Inferior parietal cortex (tissue), 1 donor: ENCODE data around the gene CMTR2.
"Not testable (repeated sequence)": the region's sequence is repeated elsewhere in the genome, so short reads cannot be mapped to it uniquely, and the experiment has no call there.

Experiments used
- DNase-seq: peaks from one replicate; pipeline ENCODE4 v3.0.0-alpha.2; 2016; ENCODE audit errors: extremely low spot score

CMTR2 gene, protein sequence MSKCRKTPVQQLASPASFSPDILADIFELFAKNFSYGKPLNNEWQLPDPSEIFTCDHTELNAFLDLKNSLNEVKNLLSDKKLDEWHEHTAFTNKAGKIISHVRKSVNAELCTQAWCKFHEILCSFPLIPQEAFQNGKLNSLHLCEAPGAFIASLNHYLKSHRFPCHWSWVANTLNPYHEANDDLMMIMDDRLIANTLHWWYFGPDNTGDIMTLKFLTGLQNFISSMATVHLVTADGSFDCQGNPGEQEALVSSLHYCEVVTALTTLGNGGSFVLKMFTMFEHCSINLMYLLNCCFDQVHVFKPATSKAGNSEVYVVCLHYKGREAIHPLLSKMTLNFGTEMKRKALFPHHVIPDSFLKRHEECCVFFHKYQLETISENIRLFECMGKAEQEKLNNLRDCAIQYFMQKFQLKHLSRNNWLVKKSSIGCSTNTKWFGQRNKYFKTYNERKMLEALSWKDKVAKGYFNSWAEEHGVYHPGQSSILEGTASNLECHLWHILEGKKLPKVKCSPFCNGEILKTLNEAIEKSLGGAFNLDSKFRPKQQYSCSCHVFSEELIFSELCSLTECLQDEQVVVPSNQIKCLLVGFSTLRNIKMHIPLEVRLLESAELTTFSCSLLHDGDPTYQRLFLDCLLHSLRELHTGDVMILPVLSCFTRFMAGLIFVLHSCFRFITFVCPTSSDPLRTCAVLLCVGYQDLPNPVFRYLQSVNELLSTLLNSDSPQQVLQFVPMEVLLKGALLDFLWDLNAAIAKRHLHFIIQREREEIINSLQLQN

DNA sequence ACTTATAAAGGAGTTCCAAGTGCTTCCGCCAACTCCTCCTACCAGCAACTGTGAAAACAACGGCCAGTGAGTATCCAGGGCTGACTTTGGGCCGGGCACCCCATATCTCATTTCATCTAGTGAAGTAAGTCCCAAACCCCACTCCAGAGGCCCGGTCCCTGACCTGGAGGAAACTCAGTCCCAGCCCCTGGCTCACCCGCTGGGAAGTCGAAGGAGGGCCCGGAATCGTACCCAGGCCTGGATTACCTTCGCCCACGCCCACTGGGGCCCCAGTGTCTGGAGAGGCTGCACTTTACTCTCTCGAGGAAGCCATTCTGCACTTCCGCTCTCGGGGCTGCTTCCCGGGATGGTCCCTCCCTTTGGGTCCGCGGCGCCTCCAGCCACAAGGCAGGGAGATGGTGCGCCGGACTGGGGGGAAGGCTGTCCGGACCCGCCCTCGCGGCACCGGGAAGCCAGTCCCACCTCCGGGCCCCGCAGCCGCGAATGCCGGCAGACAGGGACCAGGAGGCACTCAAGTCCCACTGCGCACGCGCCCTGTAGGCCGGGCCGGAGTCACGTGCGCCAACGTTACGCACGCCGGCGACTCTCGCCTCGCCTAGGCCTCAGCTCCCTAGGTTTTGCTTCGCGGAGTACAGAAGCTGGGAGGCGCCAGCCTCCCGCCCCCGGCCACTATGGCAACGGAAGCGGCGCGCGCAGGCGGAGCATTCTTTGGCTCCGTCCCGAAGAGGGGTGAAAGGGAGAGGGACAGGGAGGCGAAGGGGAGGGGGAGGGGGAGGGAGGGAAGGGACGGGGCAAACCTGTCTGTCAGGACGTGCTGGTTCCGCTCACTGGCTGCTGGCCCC, at the start of gene CMTR2:
Gene CMTR2 (minus strand): TSS at position 513 of the 842 bp plus-strand sequence. CDS start 3,482 bp downstream, outside the sequence.
- peak; percentile 98 for DNase-seq

DNA sequence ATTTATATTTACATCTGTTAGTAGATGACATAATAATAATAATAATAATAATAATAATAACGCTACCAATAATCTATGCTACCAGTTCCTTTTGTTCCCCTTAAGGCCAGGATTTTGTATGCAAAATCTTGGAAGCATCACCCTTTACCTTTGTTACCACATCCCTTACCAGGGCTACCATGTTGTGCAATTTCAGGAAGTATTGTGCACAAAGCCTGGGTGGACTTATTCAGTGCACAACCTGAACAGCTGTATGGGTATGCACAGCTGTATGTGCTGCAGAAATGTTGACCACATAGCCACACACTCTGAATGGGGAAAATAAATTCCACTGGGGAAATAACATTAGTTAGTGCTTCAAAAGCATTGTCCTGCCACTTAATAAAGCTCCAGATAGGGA, 49.4 kb upstream of the CMTR2 start:
- DNase-seq, result no peak

DNA sequence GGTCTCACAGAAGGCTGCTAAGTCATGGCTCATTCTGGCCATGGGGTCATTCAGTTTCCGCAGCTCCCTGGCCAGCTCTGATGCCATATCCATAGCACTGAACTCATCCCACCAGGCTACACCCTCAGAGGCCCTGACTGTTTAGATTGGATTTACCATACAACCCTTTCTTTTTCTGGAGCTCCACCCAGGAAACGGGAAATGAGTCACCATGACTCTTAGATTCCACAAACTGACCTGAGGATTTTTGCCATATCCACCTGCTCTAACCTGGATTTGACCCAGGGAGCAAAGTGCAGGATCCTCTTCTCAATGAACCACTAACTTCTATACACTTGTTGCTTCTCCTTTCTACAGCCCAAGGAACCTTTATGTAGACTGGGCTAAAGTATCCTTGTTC, 49.0 kb upstream of the CMTR2 start:
- DNase-seq, result no peak

DNA sequence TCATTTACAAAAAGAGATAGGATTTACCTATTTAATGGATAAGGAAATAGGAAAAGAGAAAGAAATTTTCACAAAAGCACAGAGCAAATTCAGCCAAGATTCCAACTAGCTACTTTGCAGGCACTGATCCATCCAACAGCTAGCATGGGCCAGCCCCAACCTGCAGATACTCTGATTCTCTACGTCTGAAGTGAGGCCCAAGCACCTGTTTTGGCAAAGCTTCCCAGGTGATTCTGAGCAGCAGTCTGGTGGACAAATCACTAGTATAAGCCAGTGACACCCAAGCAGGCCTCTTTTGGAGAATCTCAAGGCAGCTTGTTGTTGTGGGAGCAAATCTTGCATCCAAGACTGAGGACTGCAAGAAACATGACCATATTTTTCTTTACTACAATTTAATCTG, 48.4 kb upstream of the CMTR2 start:
- DNase-seq, result no peak

DNA sequence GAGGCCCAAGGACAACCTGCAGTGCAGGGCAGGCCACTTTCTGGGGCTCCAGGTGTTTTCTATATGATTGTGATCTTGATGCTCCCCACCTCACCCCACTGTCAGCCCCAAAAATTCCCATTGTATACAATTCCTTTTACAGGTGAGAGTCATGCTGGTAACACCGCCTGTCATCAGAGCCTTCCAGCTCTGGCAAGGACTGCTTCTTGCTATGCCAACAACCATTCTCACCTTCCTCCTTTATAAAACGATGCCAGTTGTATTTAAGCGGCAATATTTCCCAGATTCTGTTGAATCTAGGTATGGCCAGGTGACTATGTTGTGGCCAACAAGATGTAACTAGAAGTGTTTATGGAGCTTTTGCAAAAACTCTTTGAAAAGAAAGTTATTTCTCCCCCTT, 38.9 kb upstream of the CMTR2 start:
- no peak for DNase-seq

DNA sequence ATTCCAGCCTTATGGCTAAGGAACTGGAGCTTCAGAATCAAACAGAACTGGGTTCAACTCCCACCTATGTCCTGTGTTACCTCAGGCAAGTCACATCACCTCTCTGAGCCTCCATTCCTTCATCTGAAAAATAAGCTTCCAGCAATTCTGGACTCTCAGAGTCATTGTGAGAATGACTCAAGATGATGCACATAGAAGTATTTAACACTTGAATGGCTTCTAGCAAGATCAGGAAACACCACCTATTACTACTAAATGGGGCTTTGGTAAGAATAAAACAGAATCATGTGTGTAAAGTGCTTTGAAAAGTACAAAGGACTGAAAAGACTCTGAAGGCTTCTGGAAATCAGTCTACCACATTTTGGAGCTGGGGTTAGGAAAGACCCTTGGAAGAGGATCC, 38.5 kb upstream of the CMTR2 start:
- DNase-seq, result no peak

DNA sequence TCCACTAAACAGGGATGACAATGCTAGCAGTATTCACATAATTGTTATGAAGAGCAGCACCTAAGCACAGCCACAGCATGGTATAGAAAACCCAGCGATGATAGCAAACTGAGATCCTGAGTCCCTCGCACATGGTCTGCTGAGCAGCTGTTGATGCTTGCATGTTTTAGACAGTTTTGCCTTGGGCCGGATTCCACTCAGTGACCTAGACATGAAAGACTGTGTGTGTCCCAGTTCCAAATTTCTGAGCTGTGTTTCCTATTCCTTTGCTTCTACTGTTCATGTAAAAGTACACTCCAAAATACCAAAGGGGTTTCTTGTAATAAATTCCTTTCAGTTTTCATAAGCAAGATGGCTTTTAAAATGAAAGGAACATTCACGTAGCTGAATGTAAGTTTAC, 30.8 kb upstream of the CMTR2 start:
- no peak for DNase-seq

DNA sequence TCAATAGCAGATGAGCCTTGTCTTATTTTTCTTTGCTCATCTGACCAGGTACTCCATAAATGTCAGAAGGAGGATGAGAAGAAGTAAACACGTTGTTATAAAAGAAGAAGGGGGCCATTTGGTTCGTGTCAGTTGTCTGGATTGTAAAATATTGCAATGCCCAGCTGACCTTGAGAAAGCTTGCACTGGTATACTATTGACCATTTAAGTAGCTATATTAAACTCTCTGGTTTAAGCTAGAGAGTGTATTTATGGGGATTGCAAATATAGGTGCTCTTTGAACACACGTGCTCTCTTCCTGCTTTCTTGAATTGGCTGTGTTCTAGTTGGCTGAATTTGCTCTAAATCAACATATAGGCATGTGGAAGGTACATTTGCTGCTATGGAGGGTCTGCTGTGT, 26.1 kb upstream of the CMTR2 start:
- no peak for DNase-seq

DNA sequence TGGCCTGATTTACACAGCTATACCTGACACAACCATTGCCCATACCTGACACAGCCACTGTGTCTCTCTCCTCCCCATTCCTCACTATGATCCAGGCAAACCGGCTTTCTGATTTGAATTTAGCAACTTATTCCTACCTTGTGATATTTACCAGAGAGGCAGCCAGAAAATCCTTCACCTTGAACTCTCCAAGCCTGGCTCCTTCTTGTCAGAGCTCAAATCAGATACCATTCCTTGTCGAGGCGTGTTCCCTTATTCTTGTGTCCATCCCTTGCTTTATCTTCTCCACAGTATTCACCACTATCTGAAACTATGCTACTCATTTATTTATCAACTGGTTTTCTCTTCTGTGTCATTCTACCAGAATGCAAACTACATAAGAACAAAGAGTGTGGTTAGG, 24.4 kb upstream of the CMTR2 start:
- DNase-seq, result not testable (repeated sequence)

DNA sequence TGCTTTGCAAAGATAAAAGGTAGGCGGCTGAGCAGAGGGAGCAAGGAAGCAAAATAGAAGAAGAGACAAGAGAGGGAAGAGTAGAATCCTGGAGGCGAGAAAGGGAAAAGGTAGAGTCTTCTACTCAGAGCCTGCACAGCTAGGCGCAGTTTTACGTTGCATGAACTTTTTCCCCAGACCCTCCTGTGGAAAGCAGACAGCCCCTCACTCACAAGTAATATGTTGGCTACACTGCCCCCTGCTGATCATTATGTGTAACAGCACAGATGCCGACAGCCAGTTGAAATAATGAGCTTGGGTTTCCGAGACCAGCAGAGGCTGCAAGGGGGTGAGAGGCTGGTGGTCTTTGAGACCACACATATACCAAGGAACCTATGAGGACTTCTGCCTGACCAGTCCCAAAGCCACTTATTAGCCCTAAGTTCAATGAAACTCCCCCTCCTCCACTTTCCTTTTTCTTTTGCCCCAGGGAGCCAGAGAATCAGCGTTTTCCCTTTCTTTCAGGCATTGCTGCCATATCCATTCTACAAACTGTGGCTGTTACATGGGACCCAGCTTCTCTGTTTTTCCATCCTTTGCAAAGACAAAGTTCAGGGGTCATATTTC, 22.5 kb upstream of the CMTR2 start:
- DNase-seq, result peak; percentile 63

DNA sequence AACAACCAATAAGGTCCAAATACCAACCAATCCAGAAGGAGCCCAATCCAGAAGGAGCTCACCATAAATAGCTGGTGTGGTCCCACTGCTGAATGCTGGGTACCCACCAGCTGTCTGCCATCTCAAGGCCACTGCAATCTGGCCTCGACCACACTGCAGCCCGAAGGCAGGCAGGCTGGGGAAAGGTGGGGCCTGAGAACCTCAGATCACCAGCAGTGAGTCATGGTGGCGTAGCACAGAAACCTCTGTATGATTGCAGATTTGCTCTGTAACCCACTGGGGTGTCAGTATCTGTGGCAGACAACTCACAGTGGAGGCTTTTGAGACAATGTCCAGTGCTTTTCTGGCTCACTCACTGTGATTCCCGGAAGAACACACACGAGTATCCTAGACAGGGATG, 14.7 kb upstream of the CMTR2 start:
- no peak for DNase-seq

DNA sequence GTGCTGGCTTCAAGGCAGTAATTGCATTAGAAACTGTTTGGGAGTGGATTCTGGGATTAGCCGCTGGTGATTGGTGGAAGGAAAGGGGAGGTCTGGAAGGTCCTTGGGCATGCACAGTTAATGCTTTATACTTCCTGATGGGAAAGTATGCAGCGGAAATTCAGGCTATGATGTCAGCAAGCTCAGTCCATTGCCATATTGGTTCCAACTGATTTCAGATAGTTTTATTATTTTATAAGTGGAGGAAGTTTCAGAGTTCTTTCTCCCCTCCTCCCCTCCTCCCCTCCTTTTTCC, 8.1 kb upstream of the CMTR2 start:
- DNase-seq, result no peak

DNA sequence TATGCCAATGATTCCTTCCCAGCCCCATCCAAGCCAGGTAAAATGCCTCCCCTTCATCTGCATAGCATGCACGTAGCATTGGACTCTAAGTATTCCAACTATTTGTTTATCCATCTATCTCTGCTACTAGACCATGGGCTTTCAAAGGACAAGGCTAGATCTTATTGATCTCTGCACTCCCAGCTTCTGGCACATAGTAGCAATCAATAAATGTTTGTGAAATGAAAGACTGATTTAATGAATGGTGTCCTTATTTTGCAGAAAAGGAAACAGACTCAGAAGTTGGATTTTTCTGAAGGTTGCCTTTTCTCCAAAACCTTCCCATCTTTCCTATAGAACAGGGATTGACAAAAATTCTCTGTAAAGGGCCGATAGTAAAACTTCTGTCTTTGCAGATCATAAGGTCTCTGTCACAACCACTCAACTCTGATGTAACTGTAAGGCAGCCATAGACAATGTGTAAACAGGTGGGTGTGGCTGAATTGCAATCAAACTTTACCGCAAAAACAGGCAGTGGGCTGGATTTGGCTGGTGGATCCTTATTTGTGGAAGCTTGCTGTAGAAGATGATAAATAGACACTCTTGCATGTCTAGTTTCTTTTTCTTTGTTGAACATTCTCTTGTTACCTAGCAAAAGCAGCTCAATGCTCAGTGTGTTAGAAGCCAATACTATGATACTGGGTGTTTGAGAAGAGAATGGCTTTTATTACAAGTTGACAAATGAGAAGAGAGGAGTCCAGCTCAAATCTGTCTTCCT, 7.6 kb upstream of the CMTR2 start:
- no peak for DNase-seq

DNA sequence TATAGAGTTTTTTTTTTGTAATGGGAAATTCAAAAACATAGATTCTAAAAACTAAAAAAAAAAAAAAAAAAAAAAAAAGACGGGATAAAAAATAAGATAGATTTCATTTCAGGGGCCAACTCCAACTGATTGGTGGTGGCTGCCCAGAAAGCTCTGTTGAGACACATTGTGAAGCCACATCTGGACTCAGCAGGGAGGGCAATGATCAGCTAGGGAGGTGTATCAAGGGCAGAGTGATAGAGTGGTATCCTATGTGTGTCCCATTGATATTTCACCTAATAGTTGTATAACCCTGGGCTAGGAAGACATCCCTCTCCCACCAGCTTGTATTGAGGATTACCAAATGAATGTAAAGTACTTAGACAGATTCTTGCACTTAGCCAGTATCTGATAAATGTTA, 6.7 kb upstream of the CMTR2 start:
- no peak for DNase-seq

DNA sequence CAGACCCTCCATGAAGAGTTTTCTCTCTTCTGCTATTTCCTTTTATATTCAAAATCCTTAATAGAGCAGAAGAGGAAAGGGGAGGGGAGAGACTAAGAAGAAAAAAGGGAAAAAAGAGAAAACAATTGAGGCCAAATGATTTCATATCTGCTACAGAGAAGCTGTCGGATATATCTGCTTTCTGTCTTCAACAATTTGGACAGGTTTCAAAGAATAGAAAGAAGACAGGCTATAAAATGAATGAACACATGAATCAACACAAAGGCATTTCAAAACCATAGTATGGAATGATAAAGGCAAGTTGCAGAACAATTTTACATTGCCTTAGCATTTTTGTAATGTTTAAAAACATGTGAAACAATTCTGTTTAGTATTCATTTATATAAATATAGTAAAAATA, 4.7 kb upstream of the CMTR2 start:
- DNase-seq, result no peak

DNA sequence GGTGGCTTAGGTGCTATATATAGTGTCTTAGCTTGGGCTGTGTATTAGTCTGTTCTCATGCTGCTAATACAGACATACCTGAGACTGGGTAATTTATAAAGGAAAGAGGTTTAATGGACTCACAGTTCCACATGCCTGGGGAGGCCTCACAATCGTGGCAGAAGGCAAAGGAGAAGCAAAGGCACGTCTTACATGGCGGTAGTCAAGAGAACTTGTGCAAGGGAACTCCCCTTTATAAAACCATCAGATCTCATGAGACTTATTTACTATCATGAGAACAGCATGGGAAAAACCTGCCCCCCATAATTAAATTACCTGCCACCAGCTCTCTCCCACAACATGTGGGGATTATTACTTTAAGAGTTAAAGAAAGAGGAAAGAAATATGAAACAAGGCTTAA, 2.9 kb upstream of the CMTR2 start:
- DNase-seq, result not testable (repeated sequence)

DNA sequence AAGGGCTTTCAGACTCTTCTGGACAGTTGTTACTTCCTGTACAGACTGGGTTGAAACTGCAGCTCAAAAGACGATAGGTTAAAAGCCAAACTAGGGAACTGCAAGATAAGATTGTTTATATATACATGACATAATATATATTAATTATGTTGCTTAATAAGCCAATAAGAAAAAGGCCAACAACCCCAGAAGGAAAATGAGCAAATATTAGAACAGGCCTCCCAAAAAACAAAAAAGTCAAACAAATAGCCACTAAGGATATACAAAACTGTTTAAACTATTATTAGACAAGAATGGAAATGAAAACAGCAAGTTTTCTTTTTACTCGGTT, 495 bp upstream of the CMTR2 start:
- no peak for DNase-seq

DNA sequence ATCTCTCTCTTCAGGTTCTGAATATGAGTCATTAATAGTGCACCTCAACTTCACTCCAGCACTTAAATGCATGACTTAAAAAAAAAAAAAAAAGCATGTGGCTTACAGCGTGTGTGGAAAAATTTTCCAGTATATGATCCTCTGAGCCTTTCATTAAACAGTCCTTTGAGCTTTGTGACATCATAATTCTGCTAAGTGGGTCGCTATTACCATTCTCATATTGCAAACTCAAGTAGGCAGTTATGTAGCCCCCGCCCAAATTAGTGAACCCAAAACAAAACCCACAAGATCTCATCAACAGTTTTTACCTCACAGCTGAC, 672 bp downstream of the CMTR2 start:
- no peak for DNase-seq

DNA sequence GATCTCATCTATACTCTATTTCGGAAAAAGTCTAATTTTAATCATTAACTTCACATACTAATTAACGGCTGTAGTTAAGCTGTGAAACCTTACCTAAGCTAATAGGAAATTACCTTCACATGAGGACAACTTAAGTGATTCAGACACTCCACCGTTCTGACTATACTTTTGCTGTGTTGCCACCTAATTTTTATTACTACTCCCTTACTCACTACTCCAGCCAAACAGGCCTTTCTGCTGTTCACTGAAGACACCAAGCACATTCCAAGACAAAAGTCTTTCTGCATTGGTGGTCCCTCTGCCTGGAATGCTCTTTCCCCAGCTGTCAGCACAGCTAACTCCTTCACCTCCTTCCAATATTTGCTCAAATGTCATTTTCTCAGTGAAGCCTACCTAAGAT, 1.3 kb downstream of the CMTR2 start:
- no peak for DNase-seq

DNA sequence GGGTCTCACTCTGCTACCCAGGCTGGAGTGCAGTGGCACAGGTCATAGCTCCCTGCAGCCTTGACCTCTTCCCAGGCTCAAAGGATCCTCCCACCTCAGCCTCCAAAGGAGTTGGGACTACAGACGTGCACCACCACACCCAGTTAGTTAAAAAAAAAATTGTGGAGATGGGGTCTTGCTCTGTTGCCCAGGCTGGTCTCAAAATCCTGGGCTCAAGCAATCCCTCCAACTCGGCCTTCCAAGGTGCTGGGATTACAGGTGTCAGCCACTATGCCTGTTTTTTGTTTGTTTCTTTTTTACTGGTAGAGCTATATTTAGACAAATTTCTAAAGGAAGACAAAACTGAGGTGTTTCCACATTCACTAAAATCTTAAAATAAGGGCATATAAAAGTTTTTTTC, 1.7 kb downstream of the CMTR2 start:
- no peak for DNase-seq

DNA sequence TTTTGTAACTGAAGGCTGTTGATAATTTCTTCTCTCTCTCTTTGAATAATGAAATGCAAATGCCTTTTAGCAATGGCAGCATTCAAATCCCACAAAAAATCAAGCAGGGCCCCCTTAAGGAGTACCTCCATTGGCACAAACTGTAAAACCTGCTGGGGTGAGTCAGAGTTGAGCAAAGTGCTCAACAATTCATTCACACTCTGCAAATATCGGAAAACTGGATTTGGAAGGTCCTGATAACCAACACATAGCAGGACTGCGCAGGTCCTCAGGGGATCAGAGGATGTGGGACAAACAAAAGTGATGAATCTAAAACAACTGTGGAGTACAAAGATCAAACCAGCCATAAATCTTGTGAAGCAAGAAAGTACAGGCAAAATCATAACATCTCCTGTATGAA, 5.6 kb downstream of the CMTR2 start:
- no peak for DNase-seq

DNA sequence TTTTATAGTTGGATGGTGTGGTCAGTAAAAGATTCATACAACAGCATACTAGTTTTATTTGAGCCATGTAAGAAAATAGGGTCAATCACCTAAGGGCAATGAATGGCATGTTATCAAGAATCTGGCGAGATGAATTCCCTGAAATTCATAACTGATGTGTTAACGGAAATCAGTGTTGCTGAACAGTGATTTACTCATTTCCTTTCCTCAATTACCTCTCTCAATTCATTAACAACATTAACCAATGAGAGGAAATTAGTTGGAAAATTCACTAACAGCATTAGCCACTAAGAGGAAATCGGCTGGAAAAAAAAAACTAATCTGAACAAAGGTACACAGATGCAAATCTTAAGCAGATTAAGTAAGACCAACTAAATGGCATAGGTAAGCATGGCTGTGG, 6.3 kb downstream of the CMTR2 start:
- DNase-seq, result no peak
